H1 (cell line): ENCODE data around the gene COL16A1. TPM values are rescaled to one million over a fixed set of nuclear protein-coding genes. Genes with fewer than 3 reads are reported as not detected.

ENCODE experiments used
- CTCF ChIA-PET: fragments of 300-600 bp; sonication (Branson Sonifier 250); formaldehyde crosslinking; loops from one replicate; lab custom pipeline; 2021; ENCODE audit not compliant: partially characterized antibody; lab: Charles Lee
- POLR2A ChIA-PET: fragments of 300-600 bp; sonication (Branson Sonifier 250); formaldehyde crosslinking; loops from one replicate; lab custom pipeline; 2021; ENCODE audit warnings: inconsistent platforms; ENCODE audit not compliant: partially characterized antibody; lab: Charles Lee
- DNase-seq, 2 experiments: peaks; one replicate each; pipeline versions ENCODE4 v3.0.0 to v3.0.0-alpha.2; 2010 to 2022; ENCODE audit warnings: low spot score in 2 of 2, low read depth in 1 of 2, mixed read lengths in 1 of 2
- FAIRE-seq: peaks from 2 replicates; lab custom pipeline; 2011; peaks lifted over from hg19 to GRCh38; lab: Jason Lieb, UNC
- H2AFZ ChIP-seq: 2 replicates; pipeline ENCODE4 v1.8.1; 2012; ENCODE audit warnings: low read length, inconsistent platforms
- H2AK5ac ChIP-seq: 2 replicates; pipeline ENCODE4 v1.6.1; 2013; ENCODE audit warnings: low read depth, low read length
- H2BK120ac ChIP-seq: replicated peaks from 2 replicates; pipeline ENCODE3; 2013; ENCODE audit warnings: low read depth, low read length, inconsistent platforms
- H2BK12ac ChIP-seq: 2 replicates; pipeline ENCODE4 v1.6.1; 2013; ENCODE audit warnings: low read depth, low read length
- H2BK15ac ChIP-seq: 2 replicates; pipeline ENCODE4 v1.6.1; 2013; ENCODE audit warnings: low read length
- H2BK20ac ChIP-seq: 2 replicates; pipeline ENCODE4 v1.6.1; 2013; ENCODE audit warnings: low read length
- H2BK5ac ChIP-seq: 2 replicates; pipeline ENCODE4 v1.6.1; 2013; ENCODE audit warnings: low read depth, low read length
- H3K14ac ChIP-seq: 2 replicates; pipeline ENCODE4 v1.6.1; 2013; ENCODE audit warnings: inconsistent platforms; ENCODE audit not compliant: insufficient read length
- H3K18ac ChIP-seq: 2 replicates; pipeline ENCODE4 v1.6.1; 2013; ENCODE audit warnings: low read length; ENCODE audit errors: extremely low read depth
- H3K23ac ChIP-seq: 2 replicates; pipeline ENCODE4 v1.6.1; 2013; ENCODE audit warnings: inconsistent platforms; ENCODE audit not compliant: insufficient read length
- H3K23me2 ChIP-seq: 2 replicates; pipeline ENCODE4 v1.6.1; 2013; ENCODE audit warnings: low read depth, low read length
- H3K27ac ChIP-seq: 2 replicates; pipeline ENCODE4 v1.6.1; 2011; ENCODE audit warnings: low read depth, low read length, inconsistent platforms
- H3K27me3 ChIP-seq, 4 experiments: replicated peaks in 1 of 4; 1 replicate in 1 of 4; 2 replicates in 3 of 4; pipeline versions ENCODE4 v1.6.1 to v1.8.1; 2011 to 2013; ENCODE audit warnings: low read length in 3 of 4, mild to moderate bottlenecking in 3 of 4, inconsistent platforms in 2 of 4, mixed read lengths in 2 of 4, moderate library complexity in 1 of 4; ENCODE audit not compliant: control insufficient read depth in 3 of 4, insufficient read depth in 3 of 4; ENCODE audit errors: extremely low read depth in 1 of 4
- H3K36me3 ChIP-seq, 4 experiments: 2 replicates each; pipeline versions ENCODE4 v1.6.1 to v1.8.1; 2011 to 2013; ENCODE audit warnings: mild to moderate bottlenecking in 4 of 4, low read length in 3 of 4, moderate library complexity in 2 of 4, control low read depth in 1 of 4, inconsistent platforms in 1 of 4; ENCODE audit not compliant: insufficient read depth in 4 of 4, control insufficient read depth in 2 of 4
- H3K4ac ChIP-seq: replicated peaks from 2 replicates; pipeline ENCODE3; 2013; ENCODE audit warnings: low read length, low read depth, mixed read lengths, inconsistent platforms; ENCODE audit not compliant: insufficient read length
- H3K4me1 ChIP-seq, 4 experiments: replicated peaks in 1 of 4; 1 replicate in 1 of 4; 2 replicates in 3 of 4; pipeline versions ENCODE4 v1.6.1 to v1.8.1; 2011 to 2013; ENCODE audit warnings: low read length in 3 of 4, inconsistent platforms in 2 of 4, mixed read lengths in 1 of 4; ENCODE audit not compliant: insufficient read depth in 4 of 4, control insufficient read depth in 3 of 4
- H3K4me2 ChIP-seq, 2 experiments: 2 replicates each; pipeline versions ENCODE4 v1.6.1 to v1.8.1; 2011 to 2013; ENCODE audit warnings: low read depth in 2 of 2, low read length in 2 of 2, control low read depth in 1 of 2, inconsistent platforms in 1 of 2, mild to moderate bottlenecking in 1 of 2; ENCODE audit not compliant: insufficient read depth in 1 of 2
- H3K4me3 ChIP-seq, 4 experiments: fragments of 200-600, 300-600 bp in 1 of 4; sonication (generic), shearing (Covaris generic), sonication (Bioruptor Twin) in 1 of 4; 2 replicates each; pipeline versions ENCODE4 v1.5.1 to v1.8.1; 2011 to 2016; ENCODE audit warnings: low read length in 4 of 4, low read depth in 3 of 4, control low read depth in 2 of 4, inconsistent platforms in 2 of 4, mild to moderate bottlenecking in 2 of 4, mixed read lengths in 1 of 4, moderate library complexity in 1 of 4; ENCODE audit not compliant: insufficient read depth in 2 of 4; ENCODE audit errors: extremely low read depth in 1 of 4
- H3K56ac ChIP-seq: replicated peaks from 2 replicates; pipeline ENCODE3; 2013; ENCODE audit warnings: low read depth, mild to moderate bottlenecking, mixed read lengths, low read length, inconsistent platforms; ENCODE audit not compliant: insufficient read length
- H3K79me1 ChIP-seq: 2 replicates; pipeline ENCODE4 v1.6.1; 2013; ENCODE audit warnings: low read depth, low read length, control low read depth
- H3K79me2 ChIP-seq, 2 experiments: 2 replicates each; pipeline versions ENCODE4 v1.6.1 to v1.8.1; 2012 to 2013; ENCODE audit warnings: low read length in 2 of 2, mild to moderate bottlenecking in 2 of 2, inconsistent platforms in 1 of 2; ENCODE audit not compliant: insufficient read depth in 2 of 2, control insufficient read depth in 1 of 2
- H3K9ac ChIP-seq, 4 experiments: replicated peaks in 1 of 4; 1 replicate in 1 of 4; 2 replicates in 3 of 4; pipeline versions ENCODE4 v1.6.1 to v1.8.1; 2011 to 2013; ENCODE audit warnings: low read depth in 3 of 4, low read length in 3 of 4, control low read depth in 2 of 4, mild to moderate bottlenecking in 2 of 4, moderate library complexity in 2 of 4, inconsistent platforms in 1 of 4; ENCODE audit errors: extremely low read depth in 1 of 4
- H3K9me3 ChIP-seq, 2 experiments: 2 replicates each; pipeline versions ENCODE4 v1.6.1 to v1.8.1; 2012 to 2013; ENCODE audit warnings: mild to moderate bottlenecking in 2 of 2, moderate library complexity in 2 of 2, control low read depth in 1 of 2, inconsistent platforms in 1 of 2, low read depth in 1 of 2, low read length in 1 of 2, mixed read lengths in 1 of 2; ENCODE audit not compliant: insufficient read depth in 2 of 2
- H4K20me1 ChIP-seq, 2 experiments: replicated peaks in 1 of 2; 2 replicates each; pipeline versions ENCODE3 to v1.8.1; 2011 to 2013; ENCODE audit warnings: inconsistent platforms in 2 of 2, low read length in 2 of 2, mild to moderate bottlenecking in 1 of 2; ENCODE audit not compliant: insufficient read depth in 2 of 2, control insufficient read depth in 1 of 2
- H4K5ac ChIP-seq: 2 replicates; pipeline ENCODE4 v1.6.1; 2013; ENCODE audit warnings: low read length, low read depth, mixed read lengths, inconsistent platforms; ENCODE audit not compliant: insufficient read length
- H4K8ac ChIP-seq: 2 replicates; pipeline ENCODE4 v1.8.0; 2013; ENCODE audit warnings: mild to moderate bottlenecking, moderate library complexity, low read length, inconsistent platforms; ENCODE audit not compliant: insufficient read depth; ENCODE audit errors: extremely low read depth
- H4K91ac ChIP-seq: replicated peaks from 2 replicates; pipeline ENCODE3; 2013; ENCODE audit warnings: low read length, mixed read lengths, inconsistent platforms; ENCODE audit not compliant: insufficient read length
- CHD1 ChIP-seq: IDR thresholded peaks from 2 replicates; pipeline ENCODE4 v1.6.1; 2012; ENCODE audit warnings: low read depth, low read length, improper control_type of control experiment
- GTF2F1 ChIP-seq: IDR thresholded peaks from 2 replicates; pipeline ENCODE4 v1.6.1; 2012; ENCODE audit warnings: low read depth, low read length, improper control_type of control experiment, borderline replicate concordance
- HDAC2 ChIP-seq, 2 experiments: fragments of 300-600 bp in 1 of 2; sonication (generic) in 1 of 2; IDR thresholded peaks; 2 replicates each; pipeline ENCODE4 v1.6.1; 2011 to 2012; ENCODE audit warnings: low read depth in 2 of 2, low read length in 2 of 2, mild to moderate bottlenecking in 2 of 2, moderate library complexity in 2 of 2, borderline replicate concordance in 1 of 2, inconsistent platforms in 1 of 2
- KDM5A ChIP-seq: fragments of 200-600 bp; IDR thresholded peaks from 2 replicates; pipeline ENCODE4 v1.7.1; 2012; ENCODE audit warnings: mild to moderate bottlenecking, low read length, inconsistent platforms, mixed read lengths
- PHF8 ChIP-seq: fragments of 200-600 bp; sonication (generic); conservative IDR thresholded peaks from 2 replicates; pipeline ENCODE4 v1.7.1; 2012; ENCODE audit warnings: low read depth, mild to moderate bottlenecking, inconsistent platforms, low read length, moderate library complexity
- RFX5 ChIP-seq: IDR thresholded peaks from 2 replicates; pipeline ENCODE4 v1.6.1; 2011; ENCODE audit warnings: low read depth, low read length, improper control_type of control experiment, borderline replicate concordance
- SIN3A ChIP-seq, 2 experiments: IDR thresholded peaks in 1 of 2; conservative IDR thresholded peaks in 1 of 2; 2 replicates each; pipeline ENCODE4 v1.6.1; 2011 to 2012; ENCODE audit warnings: low read length in 2 of 2, improper control_type of control experiment in 1 of 2, low read depth in 1 of 2, mild to moderate bottlenecking in 1 of 2
- SP2 ChIP-seq: IDR thresholded peaks from 2 replicates; pipeline ENCODE4 v1.6.1; 2012; ENCODE audit warnings: mild to moderate bottlenecking, low read length, inconsistent platforms
- SUZ12 ChIP-seq: fragments of 200-600 bp; sonication (generic); IDR thresholded peaks from 2 replicates; pipeline ENCODE4 v1.6.1; 2012; ENCODE audit warnings: mild to moderate bottlenecking, inconsistent platforms, low read length, moderate library complexity, mixed read lengths
- TAF7 ChIP-seq: optimal IDR thresholded peaks from 2 replicates; pipeline ENCODE3; 2011; ENCODE audit warnings: low read depth, mild to moderate bottlenecking, inconsistent platforms, low read length, moderate library complexity, borderline replicate concordance
- TCF12 ChIP-seq: IDR thresholded peaks from 2 replicates; pipeline ENCODE4 v1.6.1; 2011; ENCODE audit warnings: low read depth, mild to moderate bottlenecking, low read length
- ZNF274 ChIP-seq: IDR thresholded peaks from 2 replicates; pipeline ENCODE4 v1.7.0; 2012; ENCODE audit warnings: low read length, borderline replicate concordance; ENCODE audit errors: extremely low read depth
- WGBS, 2 experiments: shearing (Covaris generic) in 1 of 2; methylation state at CpG; one replicate each; pipeline versions ENCODE4 v1.1.6 to v1.1.7; 2013 to 2015; ENCODE audit warnings: low lambda C conversion rate in 2 of 2, mixed read lengths in 2 of 2, inconsistent platforms in 1 of 2, low coverage in 1 of 2, missing lambda C conversion rate in 1 of 2; ENCODE audit not compliant: insufficient replicate concordance in 2 of 2, insufficient coverage in 1 of 2, insufficient read length in 1 of 2; ENCODE audit errors: extremely low coverage in 1 of 2, missing lambda C conversion rate in 1 of 2; 5-methylcytosine and 5-hydroxymethylcytosine counted together
- polyA plus RNA-seq, 7 experiments: library from polyadenylated mRNA; depleted of rRNA in 3 of 7; stranded (reverse) in 5 of 7; unstranded in 2 of 7; fragments of >200 nt in 5 of 7; fragments of 200-250 nt in 2 of 7; gene quantifications; 1 replicate in 5 of 7; 2 replicates in 1 of 7; 4 replicates in 1 of 7; pipeline versions ENCODE4 v1.2.1 to v1.2.3, GENCODE V29; 2011 to 2013; ENCODE audit warnings: missing spikeins in 2 of 7, mixed read lengths in 2 of 7
- total RNA-seq: library from RNA; stranded (reverse); fragmentation: NEBNext Ultra II Directional; extraction: Animal tissue kit (Norgen Biotek cat#: 25700); gene quantifications from 2 replicates; pipeline ENCODE4 v1.2.1, GENCODE V29; 2021

Gene COL16A1
- total and polyA plus RNA-seq, 2 of the 8 experiments (the other 6 are each of a cell fraction or from before 2014, with no cell fraction given) = 2.0 to 10.5 TPM

GRCh38 chr1:31620631-31621497 is 83.0 kb downstream of the COL16A1 start:
- Histone ChIP-seq H4K20me1 (no peaks in the 10 kb centered on the region), H3K27ac (no peak overlapping the region), H2BK5ac (no peak overlapping the region), H3K9ac (no peak overlapping the region), H3K23me2 (peaks cover 8% of the 10 kb centered on the region; the same call in 1 of the 2 replicates), H3K18ac (no peak overlapping the region), H4K8ac (no peak overlapping the region; the same call in 1 of the 2 replicates), H2AK5ac (no peak overlapping the region), H2BK120ac (no peak overlapping the region), H3K79me2 (no peaks in the 10 kb centered on the region), H3K14ac (no peak overlapping the region), H3K27me3 (peaks cover 6 to 19% (median 14%) of the 10 kb centered on the region in 4 experiments), H4K5ac (no peak overlapping the region), H3K23ac (no peak overlapping the region), H3K4me2 (no peak overlapping the region), H4K91ac (no peak overlapping the region), H2BK20ac (no peak overlapping the region), H3K79me1 (no peaks in the 10 kb centered on the region), H3K56ac (no peak overlapping the region), H2BK15ac (no peak overlapping the region), H3K4me3 (no peak overlapping the region), H2AFZ (no peak overlapping the region), H2BK12ac (no peak overlapping the region), H3K4ac (no peak overlapping the region), H3K9me3 (no peaks in the 10 kb centered on the region), H3K4me1 (peaks cover 2 to 3% (median 2%) of the 10 kb centered on the region in 4 experiments; a peak in 4 of 7 replicates), H3K36me3 (no peaks in the 10 kb centered on the region)
- no peak for DNase-seq
- 92% methylated on average over 20 of the region's 20 CpGs; no CpG with 5 or more reads in 1 of the 2 experiments for WGBS, 2 experiments
- FAIRE-seq = no peak
- ChIA-PET CTCF (interaction anchor here (0.6 to 4.7 kb wide), 8 partner anchors 9 to 226 kb away, joined by 3 to 25 read pairs (median 3); no protein-coding TSS in a partner anchor), POLR2A (no interaction called here)
- TF ChIP-seq KDM5A = no peak
- no peak for TF ChIP-seq TCF12
- TF ChIP-seq ZNF274 = no peak
- TF ChIP-seq SIN3A (conservative IDR thresholded peaks at IDR 0.05 in 1 of 2, IDR thresholded peaks at IDR 0.05 in 1 of 2; ENCODE audit: low read depth in 1 of 2, low read length in 2 of 2) = no peak
- TF ChIP-seq GTF2F1 = no peak
- no peak for TF ChIP-seq RFX5
- no peak for TF ChIP-seq SUZ12
- TF ChIP-seq SP2 = no peak
- TF ChIP-seq PHF8 = no peak
- TF ChIP-seq CHD1 = no peak
- TF ChIP-seq HDAC2 (IDR thresholded peaks at IDR 0.05; ENCODE audit: borderline replicate concordance in 1 of 2, low read depth in 2 of 2, low read length in 2 of 2) = no peak
- TF ChIP-seq TAF7 = no peak
